Left hindlimb (tissue), 1 donor: ENCODE data around the gene AIMP1.
"Not testable (repeated sequence)": the region's sequence is repeated elsewhere in the genome, so short reads cannot be mapped to it uniquely, and the experiment has no call there.

Experiments
- DNase-seq: peaks from one replicate; pipeline ENCODE4 v3.0.0-alpha.2; 2018

Gene AIMP1

DNA sequence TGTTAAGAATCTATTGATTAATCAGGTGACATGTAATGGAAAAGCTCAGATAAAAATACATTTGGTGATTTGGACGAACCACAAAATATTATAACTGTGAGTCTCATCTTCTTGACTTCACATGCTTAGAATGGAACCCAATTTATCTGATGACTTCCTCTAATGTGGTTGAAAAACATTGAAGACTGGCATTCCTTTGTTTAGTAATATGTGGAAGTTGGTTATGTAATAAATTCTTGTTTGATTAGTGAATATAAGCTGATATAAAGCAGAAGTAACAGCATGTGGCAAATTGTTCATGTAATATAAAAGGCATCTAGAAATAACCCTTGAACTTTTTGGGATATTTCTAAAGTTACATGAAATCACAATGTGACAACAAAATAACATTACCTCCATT, 42.5 kb downstream of the AIMP1 start:
- no peak for DNase-seq

DNA sequence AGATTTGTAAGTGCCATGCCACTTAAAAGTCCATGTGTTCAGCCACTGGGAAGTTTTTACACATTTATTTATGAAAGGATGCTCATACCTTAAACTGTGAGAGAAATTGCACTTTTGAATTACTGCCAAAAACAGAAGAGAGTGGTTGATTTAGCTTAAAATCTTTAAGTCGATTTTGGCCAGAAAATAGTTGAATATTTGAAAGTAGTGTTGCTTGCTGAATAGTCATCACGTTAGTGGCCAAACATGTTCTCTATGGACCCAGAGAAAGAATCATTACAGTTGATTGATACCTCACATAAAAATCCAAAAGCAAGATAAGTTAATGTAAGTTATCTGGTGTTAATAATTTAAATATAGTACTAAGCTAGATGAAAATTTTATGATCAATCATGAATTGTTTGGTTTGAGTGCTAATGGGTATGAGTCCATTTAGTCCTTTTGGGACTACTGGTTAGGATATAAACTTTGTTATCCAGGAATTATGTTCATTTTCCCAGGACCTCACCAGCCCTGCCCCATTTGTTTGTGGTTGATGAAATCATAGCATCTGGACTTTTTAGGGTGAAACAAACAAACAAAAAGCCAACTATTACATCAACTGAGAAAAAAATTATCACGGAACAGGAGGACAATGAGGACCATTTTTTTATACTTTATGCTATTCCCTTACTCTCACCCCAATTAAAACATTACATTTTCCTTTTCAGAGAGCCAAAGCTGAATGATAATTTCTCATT, 45.9 kb downstream of the AIMP1 start:
- DNase-seq: no peak

DNA sequence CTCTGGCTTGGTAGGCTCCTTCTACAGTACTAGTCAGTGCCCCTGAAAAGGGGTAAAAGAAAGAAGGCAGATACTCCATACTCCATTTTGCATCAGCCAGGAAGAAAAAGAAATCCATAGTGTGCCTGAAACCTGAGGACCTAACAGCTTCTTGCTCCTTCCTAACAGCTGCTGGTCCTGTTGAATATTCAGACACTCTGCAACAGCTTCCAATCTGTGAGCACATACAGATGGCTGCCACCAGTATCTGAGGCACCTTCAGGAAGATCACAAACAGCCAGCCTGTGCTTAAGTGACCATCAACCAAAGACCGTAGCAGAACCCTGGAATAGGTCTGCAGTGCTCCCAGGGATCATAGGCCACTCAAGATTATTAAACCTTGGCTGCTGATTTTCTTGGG, 47.9 kb downstream of the AIMP1 start:
- DNase-seq: no peak

DNA sequence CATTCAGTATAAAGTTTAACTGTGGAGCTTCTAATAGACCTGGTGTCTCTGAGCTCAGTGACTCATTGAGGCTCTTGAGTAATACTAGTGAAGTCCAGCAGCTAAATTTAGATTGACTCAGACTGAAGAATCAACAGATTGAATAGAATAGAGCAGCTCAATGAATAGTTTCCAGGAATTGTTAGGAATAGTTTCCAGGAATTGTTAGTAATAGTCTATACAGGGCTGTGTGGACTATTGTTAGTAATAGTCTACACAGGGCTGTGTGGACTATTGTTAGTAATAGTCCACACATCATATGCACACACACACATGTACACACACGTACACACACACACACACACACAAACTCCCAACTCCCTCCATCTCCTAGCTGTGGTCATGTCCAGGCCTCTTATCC, 49.3 kb downstream of the AIMP1 start:
- DNase-seq: no peak

DNA sequence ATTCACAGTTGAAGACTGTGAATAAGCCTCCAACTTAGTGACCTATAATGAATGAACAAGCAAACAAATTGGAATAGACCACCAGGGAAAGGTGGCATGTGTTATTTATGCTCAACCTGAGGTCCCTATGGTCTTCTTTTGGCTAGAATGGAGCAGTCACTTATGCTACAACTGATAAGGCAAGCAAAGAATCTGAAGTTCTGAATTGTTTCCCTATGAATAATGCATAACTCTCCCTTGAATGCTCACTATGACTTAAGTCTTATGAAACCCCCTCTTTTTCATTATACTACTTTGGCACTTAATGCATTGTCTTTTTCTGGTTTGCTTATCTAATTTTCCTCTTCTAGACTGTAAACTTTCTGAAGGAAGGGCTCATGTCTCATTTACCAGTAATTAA, 49.7 kb downstream of the AIMP1 start:
- no peak for DNase-seq

DNA sequence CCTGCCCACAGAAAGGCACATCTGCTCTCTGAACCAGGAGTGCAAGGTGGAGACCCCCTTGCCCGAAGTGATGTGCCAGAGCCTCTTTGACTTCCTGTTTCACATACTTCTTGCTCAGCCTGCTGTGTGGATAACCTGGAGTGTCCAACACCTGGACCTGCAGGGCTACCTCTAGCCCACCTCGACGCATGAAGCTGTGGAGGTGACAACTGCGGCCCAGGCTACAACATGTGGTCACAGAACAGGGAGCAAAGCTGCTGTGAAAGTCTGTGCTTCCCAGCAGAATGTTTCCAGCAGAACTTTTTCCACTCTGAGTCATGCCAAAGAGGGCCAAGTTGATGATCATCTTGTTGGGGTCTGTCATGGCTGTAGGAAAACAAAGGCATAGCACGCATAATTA, 50.7 kb downstream of the AIMP1 start:
- DNase-seq: no peak

DNA sequence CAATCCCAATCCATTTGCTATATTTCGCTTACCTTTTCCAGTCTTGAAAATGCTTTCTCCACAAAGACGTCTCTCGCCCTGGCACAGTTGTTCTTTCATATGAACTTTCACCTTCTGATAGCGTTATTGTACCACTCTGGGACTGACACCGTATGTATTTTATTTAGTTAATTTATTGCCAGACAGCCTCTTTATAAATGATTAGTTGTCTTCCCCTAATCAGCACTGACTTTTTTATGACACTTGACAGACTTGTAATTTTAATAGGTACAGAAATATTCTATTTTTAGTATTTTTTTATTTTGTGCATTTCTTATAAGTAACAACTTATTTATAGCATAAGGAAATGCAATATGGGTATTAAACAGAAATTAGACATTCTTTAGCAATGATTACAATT, 52.3 kb downstream of the AIMP1 start, which contains the start of gene GIMD1:
GIMD1 (minus strand) TSS at position 101 of the 400 bp plus-strand sequence. CDS start 1,343 bp downstream, outside the sequence.
- DNase-seq: no peak

DNA sequence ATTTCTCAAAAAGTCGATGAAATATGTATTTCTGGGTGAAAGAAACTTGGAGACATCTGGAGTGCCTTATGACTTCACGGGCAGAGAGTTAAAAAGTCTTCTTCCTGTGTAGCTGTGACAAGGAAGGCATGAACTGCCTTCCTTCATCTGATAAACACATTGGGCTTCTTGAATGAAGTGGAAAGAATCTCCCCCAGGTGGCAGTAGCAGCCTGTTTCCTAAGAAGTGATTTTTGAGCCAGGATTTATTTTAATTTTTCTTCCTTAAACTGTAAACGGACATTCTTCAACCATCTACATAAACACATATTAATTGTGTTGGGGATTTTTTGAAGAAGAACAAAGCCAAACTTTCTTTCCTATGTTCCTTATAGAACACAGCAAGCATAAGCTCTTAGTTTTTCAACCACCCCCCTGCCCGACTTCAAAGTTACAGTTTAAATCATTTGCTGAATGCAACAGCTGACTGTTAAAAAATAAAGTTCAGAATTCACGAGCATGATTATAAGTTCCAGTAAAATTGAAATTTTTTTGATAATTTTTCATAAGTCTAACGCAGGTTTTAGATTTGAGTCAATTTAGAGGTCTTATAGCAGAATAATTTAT, 53.2 kb downstream of the AIMP1 start:
- DNase-seq: peak; percentile 55

DNA sequence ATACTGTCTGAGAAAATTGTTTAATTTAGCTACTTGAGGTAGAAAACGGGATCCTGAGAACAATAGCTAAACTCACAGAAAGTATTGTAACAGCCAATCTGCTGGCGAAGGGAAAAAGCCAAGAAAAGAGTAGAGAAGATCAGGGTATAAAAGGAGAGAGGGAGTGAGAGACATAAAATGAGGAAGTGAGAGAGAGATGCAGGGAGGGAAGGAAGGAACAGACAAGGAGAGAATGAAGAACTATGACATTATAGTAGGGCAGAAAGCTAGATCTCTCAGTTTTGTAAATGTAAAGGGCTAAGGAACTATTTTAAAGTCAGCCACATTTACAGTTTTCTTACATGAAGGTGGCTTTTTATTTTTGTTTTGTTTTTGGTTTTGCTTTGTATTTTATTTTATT, 53.9 kb downstream of the AIMP1 start:
- DNase-seq: no peak

DNA sequence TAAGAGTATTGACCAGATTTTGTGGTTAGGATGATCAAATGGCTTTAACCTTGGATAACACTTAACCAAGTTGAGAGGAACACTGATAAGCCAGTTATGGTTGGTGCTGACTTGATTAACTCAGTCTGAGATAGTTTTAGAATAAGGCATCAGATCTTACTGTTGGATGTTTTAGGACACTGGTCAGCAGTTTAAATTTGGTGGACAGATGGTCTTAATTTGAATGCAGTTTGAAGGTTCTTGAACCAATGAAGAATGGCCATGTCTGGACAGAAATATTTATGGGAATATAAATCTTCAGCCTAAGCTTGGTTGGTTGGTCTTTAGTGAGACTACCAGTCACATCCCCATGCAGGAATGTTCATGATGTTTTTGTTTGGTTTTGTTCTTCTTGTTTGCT, 54.8 kb downstream of the AIMP1 start:
- DNase-seq: no peak

DNA sequence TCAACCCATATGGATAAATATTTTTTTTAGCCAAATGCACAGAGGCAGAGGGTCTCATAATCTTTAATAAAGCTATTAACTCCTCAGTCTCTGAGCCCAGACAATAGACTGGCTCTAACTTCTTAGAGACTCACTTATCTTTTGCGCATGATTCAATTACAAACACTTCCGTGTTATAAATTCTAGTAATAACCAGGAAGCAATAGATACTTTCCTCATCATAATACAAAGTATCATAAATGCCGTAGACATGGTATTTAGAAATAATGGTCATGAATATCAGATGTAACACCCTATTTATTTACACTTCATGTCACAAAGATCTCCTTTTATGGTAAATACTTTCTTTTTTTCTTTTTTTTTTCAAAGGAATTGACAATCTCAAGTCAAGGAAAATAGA, 56.7 kb downstream of the AIMP1 start:
- DNase-seq: no peak

DNA sequence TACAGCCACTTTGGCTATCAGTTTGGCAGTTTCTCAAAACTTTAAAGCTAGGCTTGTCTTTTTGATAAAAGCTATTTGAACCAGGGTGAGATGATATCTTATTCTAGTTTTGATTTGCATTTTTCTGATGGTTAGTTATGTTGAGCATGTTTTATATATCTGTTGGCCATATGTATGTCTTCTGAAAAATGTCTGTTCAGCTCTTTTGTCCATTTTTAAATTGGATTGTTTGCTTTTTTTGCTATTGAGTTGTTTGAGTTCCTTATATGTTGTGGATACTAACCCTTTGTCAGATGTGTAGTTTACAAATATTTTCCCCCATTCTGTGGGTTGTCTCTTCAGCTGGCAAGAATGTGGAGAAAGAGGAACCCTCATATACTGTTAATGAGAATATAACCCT, 63.8 kb downstream of the AIMP1 start:
- DNase-seq: no peak

DNA sequence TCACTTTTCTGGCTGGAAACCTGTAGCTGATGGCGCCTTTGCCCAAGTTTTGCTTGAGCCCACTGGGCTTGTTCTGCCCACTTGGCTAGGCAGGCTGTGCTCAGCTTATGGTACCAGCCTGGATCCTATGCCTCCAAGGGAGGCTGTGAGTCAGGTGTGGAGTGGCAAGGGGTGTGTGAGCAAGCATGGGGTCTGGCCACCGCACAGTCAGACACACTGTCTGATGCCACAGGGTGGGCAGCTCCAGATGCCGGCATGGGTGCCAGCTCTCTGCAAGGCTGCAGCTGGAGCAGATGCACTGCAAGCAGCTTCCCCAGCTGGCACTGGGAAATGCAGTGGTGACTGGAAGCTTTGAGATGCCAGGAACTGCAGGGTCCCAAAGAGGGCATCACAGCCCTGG, 68.5 kb downstream of the AIMP1 start:
- no peak for DNase-seq

DNA sequence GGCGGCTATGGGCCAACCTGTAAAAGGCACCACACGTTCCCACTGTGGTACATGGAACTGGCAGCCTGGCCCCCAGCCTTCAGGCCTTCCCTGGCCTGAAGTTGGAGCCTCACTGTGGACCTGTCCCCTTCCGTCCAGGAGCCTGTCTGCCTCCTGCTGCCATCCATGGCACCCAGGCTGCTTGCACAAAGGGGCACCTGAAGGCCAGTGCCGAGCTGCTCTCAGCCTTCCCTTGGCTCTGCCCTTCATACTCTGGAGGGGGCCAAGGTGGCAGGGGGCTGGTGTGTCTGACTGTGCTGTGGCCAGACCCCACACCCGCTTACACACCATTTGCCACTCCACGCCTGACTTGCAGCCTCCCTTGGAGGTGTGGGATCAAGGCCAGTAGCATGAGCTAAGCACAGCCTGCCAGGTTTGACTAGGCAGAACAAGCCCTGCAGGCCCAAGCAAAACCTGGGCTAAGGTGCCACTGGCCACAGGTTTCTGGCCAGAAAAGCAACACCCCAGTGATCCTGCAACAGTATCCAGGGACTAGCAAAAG, 69.6 kb downstream of the AIMP1 start:
- no peak for DNase-seq

DNA sequence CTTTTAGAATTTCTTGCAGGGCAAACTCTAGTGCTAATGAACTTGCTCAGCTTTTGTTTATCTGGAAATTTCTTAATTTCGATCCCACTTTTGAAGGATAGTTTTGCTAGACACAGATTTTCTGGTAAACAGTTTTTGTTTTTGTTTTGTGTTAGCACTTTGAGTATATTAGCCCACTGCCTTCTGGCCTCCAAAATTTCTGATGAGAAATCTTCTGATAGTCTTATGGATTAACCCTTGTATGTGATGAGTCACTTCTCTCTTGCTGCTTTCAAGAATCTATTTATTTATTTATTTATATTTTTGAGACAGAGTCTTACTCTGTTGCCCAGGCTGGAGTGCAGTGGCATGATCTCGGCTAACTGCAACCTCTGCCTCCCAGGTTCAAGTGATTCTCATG, 79.2 kb downstream of the AIMP1 start:
- no peak for DNase-seq

DNA sequence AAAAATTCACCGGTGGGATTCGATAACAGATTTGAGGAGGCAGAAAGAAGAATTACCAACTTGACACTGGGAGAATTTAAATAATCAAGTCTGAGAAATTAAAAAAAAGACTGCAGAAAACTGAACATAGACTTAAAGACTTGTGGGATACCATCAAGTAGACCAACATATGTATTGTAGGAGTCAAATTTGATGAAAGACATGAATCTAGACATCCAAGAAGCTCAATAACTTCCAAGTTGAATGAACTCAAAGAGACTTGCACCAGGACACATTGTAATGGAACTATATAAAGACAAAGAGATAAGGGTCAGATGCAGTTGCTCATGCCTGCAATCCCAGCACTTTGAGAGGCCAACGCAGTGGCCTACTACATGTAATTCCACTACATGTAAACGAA, 82.5 kb downstream of the AIMP1 start:
- DNase-seq: not testable (repeated sequence)
